HepG2 (cell line): Measurements from ENCODE around the gene CCDC170. TPM values are rescaled to one million over a fixed set of nuclear protein-coding genes. Genes with fewer than 3 reads are reported as not detected.
A peak's percentile ranks its signal among the peaks of the same experiment; 100 is the strongest.

Experiments
- DNMT1 ChIP-seq: sonication (generic); formaldehyde crosslinking; IDR thresholded peaks from 2 replicates; pipeline ENCODE4 v1.5.1; 2020; ENCODE audit warnings: mild to moderate bottlenecking, missing genetic modification reagents
- FOXO1 ChIP-seq: sonication (generic); formaldehyde crosslinking; IDR thresholded peaks from 2 replicates; pipeline ENCODE4 v1.4.0; 2020; ENCODE audit warnings: missing genetic modification reagents
- HNF4A ChIP-seq: sonication (generic); formaldehyde crosslinking; IDR thresholded peaks from 2 replicates; pipeline ENCODE4 v1.4.0; 2020; ENCODE audit warnings: missing genetic modification reagents
- MEF2D ChIP-seq: sonication (generic); formaldehyde crosslinking; IDR thresholded peaks from 2 replicates; pipeline ENCODE4 v1.5.1; 2020; ENCODE audit warnings: mild to moderate bottlenecking, missing genetic modification reagents
- MXD3 ChIP-seq: IDR thresholded peaks from 2 replicates; pipeline ENCODE4 v1.6.1; 2016; ENCODE audit warnings: mild to moderate bottlenecking, missing biosample characterization, missing genetic modification reagents
- RXRB ChIP-seq: IDR thresholded peaks from 2 replicates; pipeline ENCODE4 v1.6.1; 2016; ENCODE audit warnings: borderline replicate concordance, missing genetic modification reagents, missing compliant biosample characterization
- ZBTB26 ChIP-seq: IDR thresholded peaks from 2 replicates; pipeline ENCODE4 v1.6.1; 2016; ENCODE audit warnings: missing compliant biosample characterization, missing genetic modification reagents, borderline replicate concordance
- ZC3H4 ChIP-seq: sonication (generic); formaldehyde crosslinking; IDR thresholded peaks from 2 replicates; pipeline ENCODE4 v1.4.0; 2020; ENCODE audit warnings: missing genetic modification reagents, borderline replicate concordance
- ZFP36 ChIP-seq: fragments of 150-350 bp; IDR thresholded peaks from 2 replicates; pipeline ENCODE4 v1.6.1; 2018; ENCODE audit warnings: borderline replicate concordance, low read length, low read depth; ENCODE audit not compliant: partially characterized antibody
- ZFP82 ChIP-seq: sonication (generic); formaldehyde crosslinking; IDR thresholded peaks from 2 replicates; pipeline ENCODE4 v1.5.1; 2020; ENCODE audit warnings: mild to moderate bottlenecking, missing genetic modification reagents, borderline replicate concordance
- ZNF367 ChIP-seq: sonication (generic); formaldehyde crosslinking; IDR thresholded peaks from 2 replicates; pipeline ENCODE4 v1.4.0; 2020; ENCODE audit warnings: missing genetic modification reagents, borderline replicate concordance
- ZNF546 ChIP-seq: sonication (generic); formaldehyde crosslinking; conservative IDR thresholded peaks from 2 replicates; pipeline ENCODE4 v1.8.1; 2023; ENCODE audit warnings: mild to moderate bottlenecking, missing genetic modification reagents
- ZNF615 ChIP-seq: sonication (generic); formaldehyde crosslinking; IDR thresholded peaks from 2 replicates; pipeline ENCODE4 v1.5.0; 2020; ENCODE audit warnings: mild to moderate bottlenecking, missing genetic modification reagents, borderline replicate concordance
- polyA plus RNA-seq, 8 experiments: library from polyadenylated mRNA; depleted of rRNA in 3 of 8; stranded (reverse) in 7 of 8; unstranded in 1 of 8; fragments of >200 nt; fragmentation: Illumina TruSeq in 4 of 8; extraction: Trizol in 4 of 8; gene quantifications; 2 replicates each; pipeline versions ENCODE4 v1.2.1 to v1.2.3, GENCODE V29; 2011 to 2016; ENCODE audit warnings: low read depth in 4 of 8, missing spikeins in 1 of 8, mixed read lengths in 1 of 8; ENCODE audit not compliant: insufficient read depth in 1 of 8
- total RNA-seq, 5 experiments: library from RNA; depleted of rRNA; stranded (reverse); fragments of >200 nt; fragmentation: Illumina TruSeq; extraction: Trizol; gene quantifications; 2 replicates each; pipeline ENCODE4 v1.2.3, GENCODE V29; 2016; ENCODE audit warnings: low read depth in 1 of 5
- TF ChIP-seq, protein P1 (sequence below): sonication (generic); formaldehyde crosslinking; IDR thresholded peaks from 2 replicates; pipeline ENCODE4 v1.5.1; 2020; ENCODE audit warnings: missing genetic modification reagents, mild to moderate bottlenecking, borderline replicate concordance
- TF ChIP-seq, protein P2 (sequence below): sonication (generic); formaldehyde crosslinking; IDR thresholded peaks from 2 replicates; pipeline ENCODE4 v1.4.0; 2020; ENCODE audit warnings: mild to moderate bottlenecking, missing genetic modification reagents
- TF ChIP-seq, protein P3 (sequence below): sonication (generic); formaldehyde crosslinking; IDR thresholded peaks from 2 replicates; pipeline ENCODE4 v1.4.0; 2020; ENCODE audit warnings: missing genetic modification reagents

CCDC170 gene
- total and polyA plus RNA-seq, 2 of the 13 experiments (the other 11 are each of a cell fraction or from before 2014, with no cell fraction given), result 0.90 to 5.1 TPM

DNA sequence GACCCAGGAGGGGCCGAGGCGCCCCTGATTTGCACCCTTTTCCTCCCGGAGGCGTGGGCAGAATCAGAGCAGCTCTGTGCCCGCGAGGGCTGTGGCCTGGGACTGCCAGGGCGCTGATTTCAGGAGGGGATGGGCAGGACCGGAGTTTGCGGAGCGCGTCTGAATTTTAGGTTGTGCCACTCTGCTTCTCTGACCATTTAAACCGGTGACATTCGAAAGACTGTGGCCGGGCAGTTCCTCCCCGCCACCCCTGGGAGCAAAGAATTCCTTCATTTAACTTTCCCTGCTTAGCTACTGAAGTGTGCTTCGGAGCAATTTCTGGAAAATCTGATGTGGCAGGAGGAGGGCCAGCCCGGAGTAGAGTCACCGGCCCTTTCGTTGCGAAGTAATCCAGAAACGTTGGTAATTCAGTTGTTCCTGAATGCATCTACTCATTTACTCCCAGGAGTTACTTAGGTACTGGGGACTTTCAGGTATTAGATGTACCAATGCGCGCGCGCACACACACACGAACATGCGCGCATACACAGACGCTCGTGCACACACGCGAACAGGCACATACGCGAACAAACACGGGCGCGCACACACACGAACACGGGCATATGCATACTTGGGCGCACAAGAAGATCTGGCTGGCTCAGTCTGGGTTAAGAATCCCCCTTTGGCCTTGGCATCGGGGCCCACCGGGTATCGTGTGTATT is 568 bp downstream of the CCDC170 start (continued):
- TF ChIP-seq, protein P1, sequence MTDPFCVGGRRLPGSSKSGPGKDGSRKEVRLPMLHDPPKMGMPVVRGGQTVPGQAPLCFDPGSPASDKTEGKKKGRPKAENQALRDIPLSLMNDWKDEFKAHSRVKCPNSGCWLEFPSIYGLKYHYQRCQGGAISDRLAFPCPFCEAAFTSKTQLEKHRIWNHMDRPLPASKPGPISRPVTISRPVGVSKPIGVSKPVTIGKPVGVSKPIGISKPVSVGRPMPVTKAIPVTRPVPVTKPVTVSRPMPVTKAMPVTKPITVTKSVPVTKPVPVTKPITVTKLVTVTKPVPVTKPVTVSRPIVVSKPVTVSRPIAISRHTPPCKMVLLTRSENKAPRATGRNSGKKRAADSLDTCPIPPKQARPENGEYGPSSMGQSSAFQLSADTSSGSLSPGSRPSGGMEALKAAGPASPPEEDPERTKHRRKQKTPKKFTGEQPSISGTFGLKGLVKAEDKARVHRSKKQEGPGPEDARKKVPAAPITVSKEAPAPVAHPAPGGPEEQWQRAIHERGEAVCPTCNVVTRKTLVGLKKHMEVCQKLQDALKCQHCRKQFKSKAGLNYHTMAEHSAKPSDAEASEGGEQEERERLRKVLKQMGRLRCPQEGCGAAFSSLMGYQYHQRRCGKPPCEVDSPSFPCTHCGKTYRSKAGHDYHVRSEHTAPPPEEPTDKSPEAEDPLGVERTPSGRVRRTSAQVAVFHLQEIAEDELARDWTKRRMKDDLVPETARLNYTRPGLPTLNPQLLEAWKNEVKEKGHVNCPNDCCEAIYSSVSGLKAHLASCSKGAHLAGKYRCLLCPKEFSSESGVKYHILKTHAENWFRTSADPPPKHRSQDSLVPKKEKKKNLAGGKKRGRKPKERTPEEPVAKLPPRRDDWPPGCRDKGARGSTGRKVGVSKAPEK (CRISPR knock-in tag), result no peak; the same call in 1 of the 2 replicates
- TF ChIP-seq ZNF546 (no peak; the same call in 1 of the 2 replicates), ZFP82 (0 out of 2 replicates have a peak, but pooled peaks have one; percentile 44), ZFP36 (no peak), MXD3 (0 out of 2 replicates have a peak, but pooled peaks have one; percentile 4), ZC3H4 (CRISPR knock-in tag) (no peak), FOXO1 (CRISPR knock-in tag) (no peak), HNF4A (CRISPR knock-in tag) (peak; percentile 10; the same call in 1 of the 2 replicates), ZNF367 (CRISPR knock-in tag) (no peak), MEF2D (no peak), RXRB (no peak), ZBTB26 (CRISPR knock-in tag) (0 out of 2 replicates have a peak, but pooled peaks have one; percentile 40), ZNF615 (CRISPR knock-in tag) (no peak), DNMT1 (CRISPR knock-in tag) (no peak; the same call in 1 of the 2 replicates)
- TF ChIP-seq, protein P2, sequence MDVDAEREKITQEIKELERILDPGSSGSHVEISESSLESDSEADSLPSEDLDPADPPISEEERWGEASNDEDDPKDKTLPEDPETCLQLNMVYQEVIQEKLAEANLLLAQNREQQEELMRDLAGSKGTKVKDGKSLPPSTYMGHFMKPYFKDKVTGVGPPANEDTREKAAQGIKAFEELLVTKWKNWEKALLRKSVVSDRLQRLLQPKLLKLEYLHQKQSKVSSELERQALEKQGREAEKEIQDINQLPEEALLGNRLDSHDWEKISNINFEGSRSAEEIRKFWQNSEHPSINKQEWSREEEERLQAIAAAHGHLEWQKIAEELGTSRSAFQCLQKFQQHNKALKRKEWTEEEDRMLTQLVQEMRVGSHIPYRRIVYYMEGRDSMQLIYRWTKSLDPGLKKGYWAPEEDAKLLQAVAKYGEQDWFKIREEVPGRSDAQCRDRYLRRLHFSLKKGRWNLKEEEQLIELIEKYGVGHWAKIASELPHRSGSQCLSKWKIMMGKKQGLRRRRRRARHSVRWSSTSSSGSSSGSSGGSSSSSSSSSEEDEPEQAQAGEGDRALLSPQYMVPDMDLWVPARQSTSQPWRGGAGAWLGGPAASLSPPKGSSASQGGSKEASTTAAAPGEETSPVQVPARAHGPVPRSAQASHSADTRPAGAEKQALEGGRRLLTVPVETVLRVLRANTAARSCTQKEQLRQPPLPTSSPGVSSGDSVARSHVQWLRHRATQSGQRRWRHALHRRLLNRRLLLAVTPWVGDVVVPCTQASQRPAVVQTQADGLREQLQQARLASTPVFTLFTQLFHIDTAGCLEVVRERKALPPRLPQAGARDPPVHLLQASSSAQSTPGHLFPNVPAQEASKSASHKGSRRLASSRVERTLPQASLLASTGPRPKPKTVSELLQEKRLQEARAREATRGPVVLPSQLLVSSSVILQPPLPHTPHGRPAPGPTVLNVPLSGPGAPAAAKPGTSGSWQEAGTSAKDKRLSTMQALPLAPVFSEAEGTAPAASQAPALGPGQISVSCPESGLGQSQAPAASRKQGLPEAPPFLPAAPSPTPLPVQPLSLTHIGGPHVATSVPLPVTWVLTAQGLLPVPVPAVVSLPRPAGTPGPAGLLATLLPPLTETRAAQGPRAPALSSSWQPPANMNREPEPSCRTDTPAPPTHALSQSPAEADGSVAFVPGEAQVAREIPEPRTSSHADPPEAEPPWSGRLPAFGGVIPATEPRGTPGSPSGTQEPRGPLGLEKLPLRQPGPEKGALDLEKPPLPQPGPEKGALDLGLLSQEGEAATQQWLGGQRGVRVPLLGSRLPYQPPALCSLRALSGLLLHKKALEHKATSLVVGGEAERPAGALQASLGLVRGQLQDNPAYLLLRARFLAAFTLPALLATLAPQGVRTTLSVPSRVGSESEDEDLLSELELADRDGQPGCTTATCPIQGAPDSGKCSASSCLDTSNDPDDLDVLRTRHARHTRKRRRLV (CRISPR knock-in tag), result no peak; the same call in 1 of the 2 replicates
- TF ChIP-seq, protein P3, sequence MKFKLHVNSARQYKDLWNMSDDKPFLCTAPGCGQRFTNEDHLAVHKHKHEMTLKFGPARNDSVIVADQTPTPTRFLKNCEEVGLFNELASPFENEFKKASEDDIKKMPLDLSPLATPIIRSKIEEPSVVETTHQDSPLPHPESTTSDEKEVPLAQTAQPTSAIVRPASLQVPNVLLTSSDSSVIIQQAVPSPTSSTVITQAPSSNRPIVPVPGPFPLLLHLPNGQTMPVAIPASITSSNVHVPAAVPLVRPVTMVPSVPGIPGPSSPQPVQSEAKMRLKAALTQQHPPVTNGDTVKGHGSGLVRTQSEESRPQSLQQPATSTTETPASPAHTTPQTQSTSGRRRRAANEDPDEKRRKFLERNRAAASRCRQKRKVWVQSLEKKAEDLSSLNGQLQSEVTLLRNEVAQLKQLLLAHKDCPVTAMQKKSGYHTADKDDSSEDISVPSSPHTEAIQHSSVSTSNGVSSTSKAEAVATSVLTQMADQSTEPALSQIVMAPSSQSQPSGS (CRISPR knock-in tag), result no peak
